WTC11 (cell line): Measurements from ENCODE around the gene SMC3.

Source experiments
- CREM ChIP-seq: sonication (generic); formaldehyde crosslinking; IDR thresholded peaks from 2 replicates; pipeline ENCODE4 v1.8.1; 2022; ENCODE audit warnings: mild to moderate bottlenecking, missing genetic modification reagents, moderate library complexity
- FOXJ3 ChIP-seq: sonication (generic); formaldehyde crosslinking; IDR thresholded peaks from 2 replicates; pipeline ENCODE4 v1.9.0; 2021; ENCODE audit warnings: missing genetic modification reagents, mild to moderate bottlenecking, borderline replicate concordance
- GABPB1 ChIP-seq: sonication (generic); formaldehyde crosslinking; IDR thresholded peaks from 2 replicates; pipeline ENCODE4 v1.8.1; 2023; ENCODE audit warnings: mild to moderate bottlenecking, missing genetic modification reagents
- MXD4 ChIP-seq: fragments of 250-450 bp; sonication (Bioruptor Pico); IDR thresholded peaks from 2 replicates; pipeline ENCODE4 v1.8.0; 2021; ENCODE audit warnings: mild to moderate bottlenecking, moderate library complexity, borderline replicate concordance
- NFYB ChIP-seq: sonication (generic); formaldehyde crosslinking; conservative IDR thresholded peaks from 2 replicates; pipeline ENCODE4 v1.8.0; 2022; ENCODE audit warnings: low read depth, missing genetic modification reagents
- SP1 ChIP-seq: sonication (generic); formaldehyde crosslinking; conservative IDR thresholded peaks from 2 replicates; pipeline ENCODE4 v1.8.1; 2022; ENCODE audit warnings: missing genetic modification reagents
- ZNF263 ChIP-seq: sonication (generic); formaldehyde crosslinking; IDR thresholded peaks from 2 replicates; pipeline ENCODE4 v1.8.1; 2022; ENCODE audit warnings: low read depth, mild to moderate bottlenecking, moderate library complexity, missing genetic modification reagents
- ZNF423 ChIP-seq: fragments of 250-450 bp; sonication (Bioruptor Pico); IDR thresholded peaks from 2 replicates; pipeline ENCODE4 v2.1.2; 2022; ENCODE audit warnings: mild to moderate bottlenecking, moderate library complexity
- TF ChIP-seq, protein P1 (sequence below): fragments of 200-600 bp; IDR thresholded peaks from 2 replicates; pipeline ENCODE4 v1.8.0; 2022; ENCODE audit warnings: antibody characterized with exemption
- TF ChIP-seq, protein P2 (sequence below): sonication (generic); formaldehyde crosslinking; IDR thresholded peaks from 2 replicates; pipeline ENCODE4 v1.8.1; 2023; ENCODE audit warnings: mild to moderate bottlenecking, missing genetic modification reagents, moderate library complexity
- TF ChIP-seq, protein P3 (sequence below): fragments of 250-450 bp; sonication (Bioruptor Pico); IDR thresholded peaks from 2 replicates; pipeline ENCODE4 v1.9.0; 2021; ENCODE audit warnings: moderate library complexity, mild to moderate bottlenecking, inconsistent platforms, borderline replicate concordance
- TF ChIP-seq, protein P4 (sequence below): sonication (generic); formaldehyde crosslinking; IDR thresholded peaks from 2 replicates; pipeline ENCODE4 v1.8.1; 2022; ENCODE audit warnings: low read depth, missing genetic modification reagents, borderline replicate concordance
- TF ChIP-seq, protein P5 (sequence below): fragments of 250-450 bp; sonication (Bioruptor Pico); IDR thresholded peaks from 2 replicates; pipeline ENCODE4 v1.9.0; 2021; ENCODE audit warnings: mild to moderate bottlenecking
- TF ChIP-seq, protein P6 (sequence below): sonication (generic); formaldehyde crosslinking; IDR thresholded peaks from 2 replicates; pipeline ENCODE4 v1.8.0; 2023; ENCODE audit warnings: mild to moderate bottlenecking, missing genetic modification reagents

DNA sequence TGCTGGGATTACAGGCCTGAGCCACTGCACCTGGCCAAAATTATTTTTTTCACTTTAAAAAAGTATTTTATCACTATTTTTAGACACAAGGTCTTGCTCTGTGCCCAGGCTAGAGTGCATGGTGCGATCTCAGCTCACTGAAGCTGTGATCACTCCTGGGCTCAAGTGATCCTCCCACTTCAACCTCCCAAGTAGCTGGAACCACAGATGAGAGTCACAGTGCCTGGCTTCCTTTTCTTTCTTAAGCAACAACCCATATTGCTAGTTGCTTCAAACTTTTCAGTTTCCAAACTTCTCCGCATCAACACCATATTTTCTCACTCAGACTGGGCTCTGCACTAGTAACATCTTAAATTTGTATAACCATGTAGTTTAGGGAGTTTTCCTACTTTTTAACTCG, 9.5 kb upstream of the SMC3 start:
- TF ChIP-seq, protein P1, sequence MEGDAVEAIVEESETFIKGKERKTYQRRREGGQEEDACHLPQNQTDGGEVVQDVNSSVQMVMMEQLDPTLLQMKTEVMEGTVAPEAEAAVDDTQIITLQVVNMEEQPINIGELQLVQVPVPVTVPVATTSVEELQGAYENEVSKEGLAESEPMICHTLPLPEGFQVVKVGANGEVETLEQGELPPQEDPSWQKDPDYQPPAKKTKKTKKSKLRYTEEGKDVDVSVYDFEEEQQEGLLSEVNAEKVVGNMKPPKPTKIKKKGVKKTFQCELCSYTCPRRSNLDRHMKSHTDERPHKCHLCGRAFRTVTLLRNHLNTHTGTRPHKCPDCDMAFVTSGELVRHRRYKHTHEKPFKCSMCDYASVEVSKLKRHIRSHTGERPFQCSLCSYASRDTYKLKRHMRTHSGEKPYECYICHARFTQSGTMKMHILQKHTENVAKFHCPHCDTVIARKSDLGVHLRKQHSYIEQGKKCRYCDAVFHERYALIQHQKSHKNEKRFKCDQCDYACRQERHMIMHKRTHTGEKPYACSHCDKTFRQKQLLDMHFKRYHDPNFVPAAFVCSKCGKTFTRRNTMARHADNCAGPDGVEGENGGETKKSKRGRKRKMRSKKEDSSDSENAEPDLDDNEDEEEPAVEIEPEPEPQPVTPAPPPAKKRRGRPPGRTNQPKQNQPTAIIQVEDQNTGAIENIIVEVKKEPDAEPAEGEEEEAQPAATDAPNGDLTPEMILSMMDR: no peak
- TF ChIP-seq, protein P2, sequence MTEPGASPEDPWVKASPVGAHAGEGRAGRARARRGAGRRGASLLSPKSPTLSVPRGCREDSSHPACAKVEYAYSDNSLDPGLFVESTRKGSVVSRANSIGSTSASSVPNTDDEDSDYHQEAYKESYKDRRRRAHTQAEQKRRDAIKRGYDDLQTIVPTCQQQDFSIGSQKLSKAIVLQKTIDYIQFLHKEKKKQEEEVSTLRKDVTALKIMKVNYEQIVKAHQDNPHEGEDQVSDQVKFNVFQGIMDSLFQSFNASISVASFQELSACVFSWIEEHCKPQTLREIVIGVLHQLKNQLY (CRISPR knock-in tag): no peak
- TF ChIP-seq GABPB1 (no peak), SP1 (CRISPR knock-in tag) (no peak), CREM (CRISPR knock-in tag) (no peak), ZNF263 (CRISPR knock-in tag) (no peak), ZNF423 (CRISPR knock-in tag) (no peak), FOXJ3 (CRISPR knock-in tag) (no peak), NFYB (CRISPR knock-in tag) (no peak), MXD4 (CRISPR knock-in tag) (no peak)
- TF ChIP-seq, protein P3, sequence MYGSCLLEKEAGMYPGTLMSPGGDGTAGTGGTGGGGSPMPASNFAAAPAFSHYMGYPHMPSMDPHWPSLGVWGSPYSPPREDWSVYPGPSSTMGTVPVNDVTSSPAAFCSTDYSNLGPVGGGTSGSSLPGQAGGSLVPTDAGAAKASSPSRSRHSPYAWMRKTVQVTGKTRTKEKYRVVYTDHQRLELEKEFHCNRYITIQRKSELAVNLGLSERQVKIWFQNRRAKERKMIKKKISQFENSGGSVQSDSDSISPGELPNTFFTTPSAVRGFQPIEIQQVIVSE: no peak
- TF ChIP-seq, protein P4, sequence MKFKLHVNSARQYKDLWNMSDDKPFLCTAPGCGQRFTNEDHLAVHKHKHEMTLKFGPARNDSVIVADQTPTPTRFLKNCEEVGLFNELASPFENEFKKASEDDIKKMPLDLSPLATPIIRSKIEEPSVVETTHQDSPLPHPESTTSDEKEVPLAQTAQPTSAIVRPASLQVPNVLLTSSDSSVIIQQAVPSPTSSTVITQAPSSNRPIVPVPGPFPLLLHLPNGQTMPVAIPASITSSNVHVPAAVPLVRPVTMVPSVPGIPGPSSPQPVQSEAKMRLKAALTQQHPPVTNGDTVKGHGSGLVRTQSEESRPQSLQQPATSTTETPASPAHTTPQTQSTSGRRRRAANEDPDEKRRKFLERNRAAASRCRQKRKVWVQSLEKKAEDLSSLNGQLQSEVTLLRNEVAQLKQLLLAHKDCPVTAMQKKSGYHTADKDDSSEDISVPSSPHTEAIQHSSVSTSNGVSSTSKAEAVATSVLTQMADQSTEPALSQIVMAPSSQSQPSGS (CRISPR knock-in tag): no peak
- TF ChIP-seq, protein P5, sequence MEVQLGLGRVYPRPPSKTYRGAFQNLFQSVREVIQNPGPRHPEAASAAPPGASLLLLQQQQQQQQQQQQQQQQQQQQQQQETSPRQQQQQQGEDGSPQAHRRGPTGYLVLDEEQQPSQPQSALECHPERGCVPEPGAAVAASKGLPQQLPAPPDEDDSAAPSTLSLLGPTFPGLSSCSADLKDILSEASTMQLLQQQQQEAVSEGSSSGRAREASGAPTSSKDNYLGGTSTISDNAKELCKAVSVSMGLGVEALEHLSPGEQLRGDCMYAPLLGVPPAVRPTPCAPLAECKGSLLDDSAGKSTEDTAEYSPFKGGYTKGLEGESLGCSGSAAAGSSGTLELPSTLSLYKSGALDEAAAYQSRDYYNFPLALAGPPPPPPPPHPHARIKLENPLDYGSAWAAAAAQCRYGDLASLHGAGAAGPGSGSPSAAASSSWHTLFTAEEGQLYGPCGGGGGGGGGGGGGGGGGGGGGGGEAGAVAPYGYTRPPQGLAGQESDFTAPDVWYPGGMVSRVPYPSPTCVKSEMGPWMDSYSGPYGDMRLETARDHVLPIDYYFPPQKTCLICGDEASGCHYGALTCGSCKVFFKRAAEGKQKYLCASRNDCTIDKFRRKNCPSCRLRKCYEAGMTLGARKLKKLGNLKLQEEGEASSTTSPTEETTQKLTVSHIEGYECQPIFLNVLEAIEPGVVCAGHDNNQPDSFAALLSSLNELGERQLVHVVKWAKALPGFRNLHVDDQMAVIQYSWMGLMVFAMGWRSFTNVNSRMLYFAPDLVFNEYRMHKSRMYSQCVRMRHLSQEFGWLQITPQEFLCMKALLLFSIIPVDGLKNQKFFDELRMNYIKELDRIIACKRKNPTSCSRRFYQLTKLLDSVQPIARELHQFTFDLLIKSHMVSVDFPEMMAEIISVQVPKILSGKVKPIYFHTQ (CRISPR knock-in tag): no peak
- TF ChIP-seq, protein P6, sequence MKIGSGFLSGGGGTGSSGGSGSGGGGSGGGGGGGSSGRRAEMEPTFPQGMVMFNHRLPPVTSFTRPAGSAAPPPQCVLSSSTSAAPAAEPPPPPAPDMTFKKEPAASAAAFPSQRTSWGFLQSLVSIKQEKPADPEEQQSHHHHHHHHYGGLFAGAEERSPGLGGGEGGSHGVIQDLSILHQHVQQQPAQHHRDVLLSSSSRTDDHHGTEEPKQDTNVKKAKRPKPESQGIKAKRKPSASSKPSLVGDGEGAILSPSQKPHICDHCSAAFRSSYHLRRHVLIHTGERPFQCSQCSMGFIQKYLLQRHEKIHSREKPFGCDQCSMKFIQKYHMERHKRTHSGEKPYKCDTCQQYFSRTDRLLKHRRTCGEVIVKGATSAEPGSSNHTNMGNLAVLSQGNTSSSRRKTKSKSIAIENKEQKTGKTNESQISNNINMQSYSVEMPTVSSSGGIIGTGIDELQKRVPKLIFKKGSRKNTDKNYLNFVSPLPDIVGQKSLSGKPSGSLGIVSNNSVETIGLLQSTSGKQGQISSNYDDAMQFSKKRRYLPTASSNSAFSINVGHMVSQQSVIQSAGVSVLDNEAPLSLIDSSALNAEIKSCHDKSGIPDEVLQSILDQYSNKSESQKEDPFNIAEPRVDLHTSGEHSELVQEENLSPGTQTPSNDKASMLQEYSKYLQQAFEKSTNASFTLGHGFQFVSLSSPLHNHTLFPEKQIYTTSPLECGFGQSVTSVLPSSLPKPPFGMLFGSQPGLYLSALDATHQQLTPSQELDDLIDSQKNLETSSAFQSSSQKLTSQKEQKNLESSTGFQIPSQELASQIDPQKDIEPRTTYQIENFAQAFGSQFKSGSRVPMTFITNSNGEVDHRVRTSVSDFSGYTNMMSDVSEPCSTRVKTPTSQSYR (CRISPR knock-in tag): no peak
